NCI-H526 treated with DMSO at 0.1 percent for 48 hours (cell line): ENCODE results near the gene APP.
"Not testable (repeated sequence)": the region's sequence is repeated elsewhere in the genome, so short reads cannot be mapped to it uniquely, and the experiment has no call there.

ENCODE experiments used
- DNase-seq: peaks from one replicate; lab custom pipeline; 2025; lab: John Stamatoyannopoulos, UW

Gene APP

DNA sequence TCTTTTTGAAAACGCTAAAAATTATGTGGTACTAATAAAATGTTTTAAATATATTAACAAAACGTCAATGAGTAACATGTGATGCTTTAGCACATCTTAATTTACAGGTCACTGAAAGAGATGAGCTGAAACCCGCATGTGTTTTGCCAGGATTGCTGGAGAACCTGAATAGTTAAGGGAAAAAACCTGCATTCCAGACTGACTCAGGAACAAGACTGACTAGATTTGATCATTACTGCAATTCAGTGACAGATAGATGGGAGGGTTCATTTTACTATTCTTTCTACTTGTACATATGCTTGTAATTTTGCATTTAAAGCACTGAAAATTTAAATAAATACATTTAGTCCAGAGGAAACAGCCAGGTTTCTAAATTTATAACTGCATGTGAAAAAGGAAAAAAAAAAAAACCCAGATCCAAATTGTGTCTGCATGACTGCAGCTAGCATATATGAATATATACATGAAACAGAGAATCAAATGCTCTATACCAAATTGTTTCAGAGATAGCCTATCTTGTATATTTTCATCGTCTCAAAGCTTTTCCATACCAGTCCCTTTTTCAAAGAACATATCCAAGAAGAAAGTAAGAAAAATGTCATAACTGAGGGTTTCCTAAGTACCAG lies 71.7 kb downstream of the APP start:
- no peak for DNase-seq

- no peak for DNase-seq
Measured at GRCh38 chr21:26097475-26097874, 73.1 kb downstream of the APP start.

GRCh38 chr21:26096494-26097371 lies 73.8 kb downstream of the APP start:
- DNase-seq, result no peak

DNA sequence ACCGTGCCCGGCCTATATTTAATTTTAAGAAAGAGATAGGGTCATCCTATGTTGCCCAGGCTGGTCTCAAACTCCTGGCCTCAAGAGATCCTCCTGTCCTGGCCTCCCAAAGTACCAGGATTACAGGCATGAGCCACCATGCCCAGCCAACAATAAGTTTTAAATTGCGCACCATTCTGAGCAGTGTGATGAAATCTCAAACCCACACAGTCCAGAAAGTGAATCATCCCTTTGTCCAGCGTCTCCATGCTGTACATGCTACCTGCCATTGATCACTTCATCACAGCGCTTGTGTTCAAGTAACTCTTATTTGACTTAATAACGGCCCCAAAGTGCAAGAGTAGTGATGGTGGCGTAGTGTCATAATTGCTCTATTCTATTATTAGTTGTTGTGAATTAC lies 75.4 kb downstream of the APP start:
- no peak for DNase-seq

DNA sequence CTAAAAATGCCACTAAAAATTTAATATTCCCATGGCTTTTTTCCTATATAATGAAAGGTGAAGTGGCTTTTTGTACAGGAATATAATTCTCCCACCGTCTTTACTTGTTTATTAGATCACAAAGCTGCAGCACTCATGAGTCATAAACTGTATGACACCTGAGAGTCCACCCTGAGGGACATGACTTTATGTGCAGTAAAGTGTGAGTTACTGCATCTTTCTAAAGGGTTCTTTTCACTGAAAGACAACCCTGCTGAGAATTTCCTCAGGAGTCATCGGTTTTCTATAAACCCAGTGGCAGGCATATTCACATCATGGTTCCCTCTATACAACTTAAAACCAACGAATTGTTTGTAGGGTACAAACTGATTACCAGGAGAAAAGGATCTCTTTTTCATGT lies 77.4 kb downstream of the APP start:
- DNase-seq, result no peak

DNA sequence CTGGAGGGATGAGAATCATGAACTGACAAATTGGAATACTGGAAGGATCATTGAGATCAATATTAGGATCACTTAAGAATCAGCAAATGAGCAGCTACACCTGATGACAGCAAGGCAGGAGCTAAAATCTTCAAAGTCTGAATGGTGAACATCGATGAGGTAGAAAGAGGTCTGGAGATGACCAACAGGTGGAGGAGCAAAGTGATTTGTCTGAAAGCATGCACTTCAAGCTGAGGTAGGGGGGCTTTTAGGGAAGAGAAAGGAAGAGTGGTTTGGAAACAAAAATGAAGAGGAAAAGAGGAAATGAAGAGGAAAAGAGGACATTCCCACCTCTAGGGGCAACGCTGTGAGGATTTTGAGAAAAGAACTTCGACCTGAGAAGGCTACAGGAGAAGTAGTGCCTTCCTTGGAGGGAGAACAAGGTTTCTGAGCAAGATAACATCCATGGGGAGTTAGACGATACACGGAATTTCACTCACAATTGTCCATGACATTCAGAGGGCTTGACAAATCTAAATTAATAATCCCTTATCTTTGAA lies 79.0 kb downstream of the APP start:
- no peak for DNase-seq

DNA sequence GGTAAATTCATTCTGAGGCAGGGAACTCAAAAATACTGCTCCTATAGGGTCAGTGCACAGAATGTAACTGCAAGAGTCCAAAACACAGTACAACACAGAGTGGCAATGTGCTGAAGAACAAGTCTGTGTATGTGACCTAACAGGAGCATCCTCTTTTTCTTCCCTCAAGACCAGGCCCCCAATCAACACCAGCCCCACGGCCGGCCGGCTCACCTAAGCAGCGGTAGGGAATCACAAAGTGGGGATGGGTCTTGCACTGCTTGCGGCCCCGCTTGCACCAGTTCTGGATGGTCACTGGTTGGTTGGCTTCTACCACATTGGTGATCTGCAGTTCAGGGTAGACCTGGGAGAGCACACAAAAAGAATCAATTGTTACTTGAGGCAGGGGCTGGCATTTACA lies 80.8 kb downstream of the APP start:
- no peak for DNase-seq

- no peak for DNase-seq
Measured at GRCh38 chr21:26087223-26087918, 83.2 kb downstream of the APP start.

GRCh38 chr21:26085882-26086281 lies 84.7 kb downstream of the APP start:
- DNase-seq, result no peak

DNA sequence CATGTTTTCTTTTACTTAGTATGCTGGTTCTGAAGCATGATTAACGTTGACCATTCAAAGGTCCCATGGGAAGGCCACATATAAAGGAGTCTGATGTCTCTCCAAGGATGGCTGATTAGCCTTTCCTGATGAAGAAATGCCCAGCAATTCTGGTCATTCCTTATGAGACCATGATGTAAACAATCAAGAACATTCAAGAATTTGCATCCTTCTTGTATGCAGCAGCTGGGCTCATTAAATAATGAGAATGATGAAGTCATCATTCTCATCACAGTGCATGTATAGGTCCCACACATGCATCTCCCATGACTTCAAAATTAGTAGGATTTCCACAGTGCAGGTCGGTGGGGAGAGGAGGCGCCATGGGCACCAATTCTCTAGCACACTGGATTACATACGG lies 85.4 kb downstream of the APP start:
- no peak for DNase-seq

GRCh38 chr21:26082549-26082948 lies 88.0 kb downstream of the APP start:
- no peak for DNase-seq

DNA sequence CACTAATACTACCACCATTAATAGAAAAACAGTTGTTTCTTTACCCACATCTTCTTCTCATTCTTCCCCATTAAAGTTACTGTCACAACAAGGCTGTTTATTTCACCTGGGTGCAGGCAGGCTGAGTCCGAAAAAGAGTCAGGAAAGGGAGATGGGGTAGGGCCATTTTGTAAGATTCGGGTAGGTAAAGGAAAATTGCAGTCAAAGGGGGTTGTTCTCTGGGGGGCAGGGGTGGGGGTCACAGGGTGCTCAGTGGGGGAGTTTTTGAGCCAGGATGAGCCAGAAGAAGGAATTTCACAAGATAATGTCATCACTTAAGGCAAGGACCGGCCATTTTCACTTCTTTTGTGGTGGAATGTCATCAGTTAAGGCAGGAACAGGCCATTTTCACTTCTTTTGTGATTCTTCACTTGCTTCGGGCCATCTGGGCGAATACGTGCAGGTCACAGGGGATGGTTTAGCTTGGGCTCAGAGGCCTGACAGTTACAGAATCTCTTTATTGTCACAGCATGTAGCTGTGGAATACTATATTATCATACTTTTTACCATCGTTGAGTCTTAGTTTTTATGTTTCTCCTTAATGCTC lies 89.3 kb downstream of the APP start:
- not testable (repeated sequence) for DNase-seq

DNA sequence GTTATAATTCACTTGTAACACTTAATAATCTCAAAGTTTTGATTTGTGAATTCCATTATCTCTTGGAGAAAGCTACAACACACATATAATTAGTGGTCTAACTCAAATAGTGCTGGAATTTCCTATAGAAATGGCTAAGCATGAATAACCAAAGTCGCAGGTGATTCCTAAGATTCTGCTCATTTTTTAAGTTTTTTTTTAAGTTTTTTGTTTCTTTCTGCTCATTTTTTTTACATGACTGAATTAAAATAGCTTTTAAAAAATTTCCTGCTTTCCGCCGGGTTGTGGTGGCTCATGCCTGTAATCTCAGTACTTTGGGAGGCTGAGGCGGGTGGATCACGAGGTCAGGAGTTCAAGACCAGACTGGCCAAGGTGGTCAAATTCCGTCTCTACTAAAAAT lies 90.4 kb downstream of the APP start:
- no peak for DNase-seq

DNA sequence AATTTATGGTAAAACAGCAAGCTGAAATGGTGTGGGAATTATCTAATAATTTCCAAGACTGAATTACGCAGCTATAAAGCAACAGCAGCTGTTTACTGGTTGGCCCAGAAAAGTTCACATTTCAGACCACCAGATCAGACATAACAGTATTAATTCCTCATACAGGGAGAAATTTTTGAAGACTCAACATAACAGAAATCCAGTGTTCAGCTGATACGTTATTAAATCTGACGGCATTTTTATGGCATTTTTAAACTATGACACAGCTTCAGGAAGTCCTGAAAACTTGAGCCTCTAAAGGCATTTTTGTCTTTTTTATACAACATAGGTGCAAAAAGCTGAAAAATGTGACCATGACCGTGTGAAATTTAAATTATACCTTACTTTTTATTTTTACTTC lies 91.2 kb downstream of the APP start:
- DNase-seq, result no peak

DNA sequence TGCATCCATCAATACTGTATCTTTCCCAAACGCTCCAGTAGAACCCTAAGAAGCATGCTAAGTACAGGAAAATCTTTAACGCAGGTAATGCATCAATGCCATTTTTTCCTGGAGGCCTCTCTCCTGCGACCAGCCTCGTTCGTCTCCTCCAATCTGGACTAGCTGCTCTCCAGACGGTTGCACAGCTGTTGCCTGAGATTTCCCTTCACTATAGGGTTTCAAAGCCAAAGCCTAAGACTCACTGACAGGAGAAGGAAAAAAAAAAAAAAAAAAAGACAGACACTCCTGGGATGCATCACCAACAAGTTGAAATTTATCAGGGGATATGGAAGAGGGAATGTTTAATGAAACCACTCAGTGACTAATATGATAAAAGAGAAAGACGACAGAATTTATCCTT lies 93.0 kb downstream of the APP start:
- DNase-seq, result no peak

DNA sequence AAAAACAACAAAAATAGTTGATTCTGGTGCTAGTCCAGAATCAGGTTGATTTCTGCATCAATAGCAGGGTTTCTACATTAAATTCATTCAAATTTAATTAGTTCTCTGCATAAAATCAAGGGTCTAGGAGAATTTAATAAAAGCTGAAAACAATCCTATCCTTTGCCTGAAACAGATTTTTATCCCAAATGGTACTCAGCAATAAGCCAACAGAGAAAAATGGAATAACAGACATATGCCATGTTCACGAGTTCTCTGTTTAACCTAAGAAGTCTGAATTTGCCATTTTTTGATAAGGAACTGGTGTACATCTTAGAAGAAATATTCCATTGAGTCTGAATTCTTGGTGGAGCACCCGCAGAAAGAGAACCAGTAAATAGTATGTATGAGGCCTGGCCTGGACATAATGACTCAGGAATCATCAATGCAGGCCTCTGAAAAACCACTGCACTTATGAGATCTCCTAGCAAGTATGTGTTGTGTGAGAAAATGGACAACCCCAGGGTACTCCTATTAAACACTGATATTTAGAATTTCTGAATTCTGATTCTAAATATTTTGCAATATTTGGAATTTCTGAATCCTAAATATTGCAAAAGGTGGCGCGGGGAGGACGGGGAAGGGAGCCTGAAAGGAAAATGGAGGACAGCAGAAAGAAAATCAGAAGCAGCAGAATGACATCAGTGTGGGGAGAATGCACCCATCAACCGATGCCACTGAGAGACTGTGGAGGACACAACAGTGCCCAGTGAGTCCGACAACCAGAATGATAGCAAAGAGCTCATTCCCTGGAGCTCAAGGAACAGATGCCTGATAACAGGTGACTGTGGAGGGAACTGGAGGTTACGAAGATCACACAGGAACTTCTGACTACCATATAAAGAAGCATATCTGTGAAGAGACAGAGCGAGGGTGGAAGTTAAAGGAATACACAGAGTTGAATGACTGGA lies 97.6 kb downstream of the APP start:
- DNase-seq, result no peak

DNA sequence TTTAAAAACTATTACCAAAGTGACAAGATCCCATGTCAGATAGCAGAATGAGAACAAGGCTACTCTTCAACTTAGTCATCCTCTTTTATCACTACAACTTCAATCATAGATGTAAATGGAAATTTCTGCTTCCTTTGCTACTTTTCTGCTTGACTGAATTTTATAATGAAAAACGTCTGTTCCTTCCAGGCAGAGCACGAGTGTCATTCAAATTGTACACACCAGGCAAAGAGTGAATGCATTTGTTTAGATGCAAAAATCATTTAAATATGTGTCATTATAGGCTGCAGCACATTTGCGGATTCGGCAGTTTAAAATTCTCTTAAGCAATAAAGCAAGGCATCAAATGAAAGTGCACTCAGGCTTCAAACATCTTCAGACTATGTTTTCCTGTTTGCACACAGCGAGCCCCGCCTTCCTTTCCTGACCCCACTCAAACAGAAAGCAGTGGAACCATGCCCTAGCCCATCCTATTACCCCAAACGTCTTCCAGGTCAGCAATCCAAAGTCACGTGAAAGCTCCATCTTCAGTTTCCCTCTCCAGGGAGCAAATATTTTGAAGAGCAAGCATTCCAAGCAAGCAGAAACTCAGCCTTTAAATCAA lies 99.6 kb downstream of the APP start:
- peak; percentile 92 for DNase-seq

DNA sequence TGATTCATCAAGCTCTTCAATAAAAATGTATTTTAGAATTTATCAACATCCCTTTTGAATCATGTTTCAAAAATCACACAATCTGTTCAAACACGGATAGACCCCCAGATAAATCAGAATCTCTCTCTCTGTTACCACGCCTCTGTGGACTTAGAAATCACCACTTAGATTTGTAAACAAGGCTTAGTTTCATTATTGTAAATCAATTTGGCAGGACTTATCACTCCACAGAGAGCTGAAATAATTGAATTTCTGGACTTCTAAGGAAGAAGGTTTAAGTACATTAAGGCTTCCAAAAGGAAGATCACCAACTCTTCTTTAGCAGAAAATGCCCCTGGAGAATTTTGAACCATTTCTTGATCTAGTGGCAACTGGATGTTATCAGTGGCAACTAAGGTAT lies 100.4 kb downstream of the APP start:
- no peak for DNase-seq

DNA sequence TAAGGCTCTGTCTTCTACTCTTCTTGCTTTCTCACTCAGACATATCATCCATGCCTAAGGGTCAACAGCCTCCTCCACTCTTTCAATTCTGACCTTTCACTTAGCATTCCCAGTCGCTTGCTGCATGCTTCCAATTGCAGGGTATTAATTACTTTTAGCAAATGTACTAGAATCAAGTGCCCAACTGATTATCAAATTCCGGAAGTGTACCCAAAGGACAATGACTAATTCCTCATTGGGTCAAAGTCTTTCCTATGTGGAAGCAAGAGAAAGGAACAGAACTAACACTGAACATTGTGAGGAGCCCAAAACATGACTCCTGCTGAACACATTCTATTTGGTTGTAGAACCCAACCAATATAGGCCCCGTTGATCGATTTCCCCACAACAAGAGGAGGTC lies 101.8 kb downstream of the APP start:
- DNase-seq, result no peak

- DNase-seq, result no peak
Measured at GRCh38 chr21:26067836-26068594, 102.6 kb downstream of the APP start.
